Panc1 (cell line): ENCODE data around the gene ANTXR1. TPM values are rescaled to one million over a fixed set of nuclear protein-coding genes. Genes with fewer than 3 reads are reported as not detected.

ENCODE experiments used
- ATAC-seq: fragments of 200-7000 bp; cut with Tn5 transposase; 2 replicates; pipeline ENCODE4 v1.9.1; 2020; ENCODE audit warnings: mild to moderate bottlenecking, moderate library complexity
- BruUV-seq: library from RNA; stranded (reverse); fragments of 400-500 nt; replicated peaks from 2 replicates; lab custom pipeline; 2021; lab: Mats Ljungman, UMichigan
- CTCF ChIA-PET: fragments of 300-600 bp; sonication (Branson Sonifier 250); formaldehyde crosslinking; loops from one replicate; lab custom pipeline; 2022; ENCODE audit warnings: antibody characterized with exemption; lab: Charles Lee
- POLR2A ChIA-PET: fragments of 300-600 bp; sonication (Branson Sonifier 250); formaldehyde crosslinking; loops from one replicate; lab custom pipeline; 2022; ENCODE audit warnings: antibody characterized with exemption; lab: Charles Lee
- DNase-seq: peaks from one replicate; pipeline ENCODE4 v3.0.0-alpha.2; 2010; ENCODE audit warnings: low read depth, low spot score
- H3K27ac ChIP-seq: 2 replicates; pipeline ENCODE4 v1.5.1; 2011; ENCODE audit warnings: mild to moderate bottlenecking, low read length, inconsistent platforms
- H3K27me3 ChIP-seq: fragments of 200-500 bp; sonication (Bioruptor generic); 2 replicates; pipeline ENCODE4 v1.6.0; 2014; ENCODE audit warnings: low read length, inconsistent platforms; ENCODE audit not compliant: control insufficient read depth, insufficient read depth
- H3K36me3 ChIP-seq: fragments of 200-500 bp; sonication (Bioruptor generic); 2 replicates; pipeline ENCODE4 v1.5.1; 2014; ENCODE audit warnings: inconsistent platforms, mild to moderate bottlenecking, low read length, moderate library complexity; ENCODE audit not compliant: control insufficient read depth, insufficient read depth
- H3K4me1 ChIP-seq: 2 replicates; pipeline ENCODE4 v1.5.1; 2011; ENCODE audit warnings: inconsistent platforms, mild to moderate bottlenecking, low read length, moderate library complexity; ENCODE audit not compliant: control insufficient read depth, insufficient read depth
- H3K4me3 ChIP-seq, 2 experiments: 2 replicates each; pipeline ENCODE4 v1.5.1; 2011 to 2012; ENCODE audit warnings: low read depth in 2 of 2, low read length in 2 of 2, mild to moderate bottlenecking in 2 of 2, inconsistent platforms in 1 of 2, moderate library complexity in 1 of 2
- H3K9me3 ChIP-seq: fragments of 200-500 bp; sonication (Bioruptor generic); 2 replicates; pipeline ENCODE4 v1.5.1; 2014; ENCODE audit warnings: low read depth, mild to moderate bottlenecking, inconsistent platforms, low read length, moderate library complexity; ENCODE audit not compliant: control insufficient read depth, insufficient read depth
- CTCF ChIP-seq: fragments of 450-650 bp; IDR thresholded peaks from 2 replicates; pipeline ENCODE4 v1.5.1; 2017; ENCODE audit warnings: mild to moderate bottlenecking
- POLR2AphosphoS5 ChIP-seq: IDR thresholded peaks from 2 replicates; pipeline ENCODE4 v1.6.1; 2012; ENCODE audit warnings: mild to moderate bottlenecking, low read depth, low read length, moderate library complexity
- REST ChIP-seq, 2 experiments: IDR thresholded peaks; 2 replicates each; pipeline ENCODE4 v1.6.1; 2011 to 2012; ENCODE audit warnings: low read depth in 2 of 2, control low read depth in 1 of 2, low read length in 1 of 2, mild to moderate bottlenecking in 1 of 2, moderate library complexity in 1 of 2; ENCODE audit not compliant: insufficient read depth in 1 of 2
- SIN3A ChIP-seq: IDR thresholded peaks from 2 replicates; pipeline ENCODE4 v1.6.1; 2012; ENCODE audit warnings: low read depth, mild to moderate bottlenecking, low read length, moderate library complexity, borderline replicate concordance; ENCODE audit not compliant: insufficient read depth
- TCF7L2 ChIP-seq: IDR thresholded peaks from 2 replicates; pipeline ENCODE4 v1.6.1; 2011; ENCODE audit warnings: mild to moderate bottlenecking, low read depth, low read length, inconsistent platforms
- in situ Hi-C: cut with HindIII; loops from 2 replicates; pipeline ENCODE4 v1.10.0; 2016; ENCODE audit warnings: low sequenced_read_pairs, low pct_unique_long_range_greater_than_20kb
- intact Hi-C: fragments of 100-400 bp; cut with micrococcal nuclease; formaldehyde crosslinking; loops from one replicate; pipeline ENCODE4 v1.10.0; 2022; ENCODE audit not compliant: unreplicated experiment
- total RNA-seq: library from RNA; stranded (reverse); gene quantifications from one replicate; pipeline ENCODE4 v1.2.1, GENCODE V29; 2021; ENCODE audit not compliant: unreplicated experiment

ANTXR1 gene
- total RNA-seq, 1 experiment from 2014 or later = 132 TPM

GRCh38 chr2:69074918-69075317, 61.9 kb downstream of the ANTXR1 start:
- no peak overlapping the region for H3K4me3 ChIP-seq
- no peaks in the 10 kb centered on the region for H3K9me3 ChIP-seq
- no peak for ATAC-seq
- intact Hi-C loops (no loop called here), in situ Hi-C loops (no loop called here)
- H3K27me3 ChIP-seq = no peaks in the 10 kb centered on the region
- ChIA-PET POLR2A (no interaction called here), CTCF (no interaction called here)
- H3K4me1 ChIP-seq = no peaks in the 10 kb centered on the region; the same call in 1 of the 2 replicates
- peaks cover 16% of the 10 kb centered on the region for H3K36me3 ChIP-seq
- no TSS peak for BruUV-seq
- H3K27ac ChIP-seq = no peak overlapping the region
- TF ChIP-seq POLR2AphosphoS5 (no peak), SIN3A (no peak), REST (IDR thresholded peaks at IDR 0.05; ENCODE audit: insufficient read depth in 1 of 2, low read depth in 2 of 2, low read length in 1 of 2) (no peak), TCF7L2 (no peak), CTCF (no peak)
- no peak for DNase-seq

- Histone ChIP-seq H3K4me3 (no peak overlapping the region), H3K27ac (no peak overlapping the region; the same call in 1 of the 2 replicates), H3K36me3 (peaks cover 16% of the 10 kb centered on the region), H3K9me3 (no peaks in the 10 kb centered on the region), H3K4me1 (no peaks in the 10 kb centered on the region; the same call in 1 of the 2 replicates), H3K27me3 (no peaks in the 10 kb centered on the region)
- intact Hi-C loops (no loop called here), in situ Hi-C loops (no loop called here)
- ChIA-PET CTCF (no interaction called here), POLR2A (no interaction called here)
- no peak for TF ChIP-seq TCF7L2
- no peak for TF ChIP-seq SIN3A
- no peak for TF ChIP-seq CTCF
- no peak for TF ChIP-seq REST (IDR thresholded peaks at IDR 0.05; ENCODE audit: insufficient read depth in 1 of 2, low read depth in 2 of 2, low read length in 1 of 2)
- TF ChIP-seq POLR2AphosphoS5 = no peak
- DNase-seq (no peak), ATAC-seq (no peak)
- BruUV-seq = no TSS peak
Measured at GRCh38 chr2:69075486-69075885, 62.5 kb downstream of the ANTXR1 start.
